ENCODE measurements around the gene METTL21C. TPM values are rescaled to one million over a fixed set of nuclear protein-coding genes. Genes with fewer than 3 reads are reported as not detected.

METTL21C gene
- total RNA-seq, 4 donors from 2014 or later = not detected

- TF ChIP-seq CTCF (IDR thresholded peaks at IDR 0.05; ENCODE audit: low read depth) = no peak
These were observed 44.4 kb downstream of the METTL21C start for GRCh38 chr13:102650444-102650843.

GRCh38 chr13:102648046-102648445 lies 46.8 kb downstream of the METTL21C start:
- no peak for TF ChIP-seq CTCF (IDR thresholded peaks at IDR 0.05; ENCODE audit: low read depth)

- no peak for TF ChIP-seq CTCF (IDR thresholded peaks at IDR 0.05; ENCODE audit: low read depth)
These were observed 49.1 kb downstream of the METTL21C start for GRCh38 chr13:102645701-102646100.

GRCh38 chr13:102643656-102644055 lies 51.2 kb downstream of the METTL21C start:
- no peak for TF ChIP-seq CTCF (IDR thresholded peaks at IDR 0.05; ENCODE audit: low read depth)

GRCh38 chr13:102642475-102642874 lies 52.4 kb downstream of the METTL21C start:
- no peak for TF ChIP-seq CTCF (IDR thresholded peaks at IDR 0.05; ENCODE audit: low read depth)

GRCh38 chr13:102642029-102642428 lies 52.8 kb downstream of the METTL21C start:
- no peak for TF ChIP-seq CTCF (IDR thresholded peaks at IDR 0.05; ENCODE audit: low read depth)

- TF ChIP-seq CTCF (IDR thresholded peaks at IDR 0.05; ENCODE audit: low read depth) = no peak
These were observed 56.1 kb downstream of the METTL21C start for GRCh38 chr13:102638741-102639140.

Other genes with a start within 250 kb of the METTL21C start
- gene TPP2, start 98.1 kb downstream of the METTL21C start, total RNA-seq = 10 to 100 TPM; 30.9 to 55.6 (median 46.0) TPM
- 10 to 100 TPM in 2 of 4 donors, 1 to 10 TPM in 2; 7.3 to 14.0 (median 10.9) TPM for gene TEX30, start 78.7 kb upstream of the METTL21C start, total RNA-seq
- 1 to 10 TPM; 3.1 to 4.1 (median 3.4) TPM for gene POGLUT2, start 103.9 kb upstream of the METTL21C start, total RNA-seq
- 10 to 100 TPM; 12.7 to 22.6 (median 15.3) TPM for gene BIVM, start 104.1 kb upstream of the METTL21C start, total RNA-seq
- 100 to 1,000 TPM in 1 of 4 donors, 10 to 100 TPM in 3; 60.5 to 102 (median 80.5) TPM for gene ERCC5, start 151.0 kb upstream of the METTL21C start, total RNA-seq

Data from subcutaneous adipose tissue (tissue), 4 donors.